Prostate gland (tissue), 2 donors: ENCODE data around the gene POLA2.

Source experiments
- CTCF ChIP-seq, 4 experiments: fragments of 200-600 bp in 2 of 4; fragments of 450-650 bp in 2 of 4; sonication (generic) in 2 of 4; IDR thresholded peaks; 1 replicate in 3 of 4; 2 replicates in 1 of 4; pipeline ENCODE4 v1.5.1; 2016 to 2019; ENCODE audit warnings: antibody characterized with exemption in 4 of 4, mild to moderate bottlenecking in 2 of 4, moderate library complexity in 2 of 4
- POLR2A ChIP-seq: fragments of 450-650 bp; IDR thresholded peaks from one replicate; pipeline ENCODE4 v1.6.1; 2016; ENCODE audit warnings: antibody characterized with exemption, mild to moderate bottlenecking

- no peak for TF ChIP-seq POLR2A
- no peak for TF ChIP-seq CTCF (IDR thresholded peaks at IDR 0.05)
Measured at GRCh38 chr11:65260756-65261590, 789 bp upstream of the POLA2 start.
